ENCODE measurements around the gene LRMDA.
"Not testable (repeated sequence)": the region's sequence is repeated elsewhere in the genome, so short reads cannot be mapped to it uniquely, and the experiment has no call there.

Gene LRMDA

DNA sequence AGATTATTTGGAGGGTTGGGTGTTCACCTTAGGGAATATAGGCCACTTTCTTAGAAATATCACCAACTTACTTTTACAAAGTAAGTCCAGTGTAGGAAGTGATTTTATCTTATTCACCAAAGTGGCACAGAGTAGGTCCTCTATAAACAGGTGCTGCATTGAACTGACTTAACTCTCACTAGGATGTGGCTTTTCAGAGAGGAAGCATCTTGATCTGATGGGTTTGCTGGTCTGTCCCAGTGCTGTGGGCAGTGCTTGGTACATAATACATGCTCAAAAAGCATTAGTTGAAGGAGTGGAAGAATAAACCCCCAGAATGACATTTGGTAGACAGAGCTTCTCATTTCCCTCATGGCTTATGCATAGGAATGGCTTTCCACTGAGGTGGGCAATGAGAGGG is 334.7 kb downstream of the LRMDA start:
- no peak for FAIRE-seq
- no peak for DNase-seq (ENCODE audit: low spot score)

DNA sequence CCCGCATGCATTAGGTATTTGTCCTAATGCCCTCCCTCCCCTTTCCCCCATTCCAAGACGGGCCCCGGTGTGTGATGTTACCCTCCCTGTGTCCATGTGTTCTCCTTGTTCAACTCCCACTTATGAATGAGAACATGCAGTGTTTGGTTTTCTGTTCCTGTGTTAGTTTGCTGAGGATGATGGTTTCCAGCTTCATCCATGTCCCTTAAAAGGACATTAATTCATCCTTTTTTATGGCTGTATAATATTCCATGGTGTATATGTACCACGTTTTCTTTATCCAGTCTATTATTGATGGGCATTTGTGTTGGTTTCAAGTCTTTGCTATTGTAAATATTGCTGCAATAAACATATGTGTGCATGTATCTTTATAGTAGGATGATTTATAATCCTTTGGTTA is 335.3 kb downstream of the LRMDA start:
- FAIRE-seq; DNase-seq (ENCODE audit: low spot score): not testable (repeated sequence)

DNA sequence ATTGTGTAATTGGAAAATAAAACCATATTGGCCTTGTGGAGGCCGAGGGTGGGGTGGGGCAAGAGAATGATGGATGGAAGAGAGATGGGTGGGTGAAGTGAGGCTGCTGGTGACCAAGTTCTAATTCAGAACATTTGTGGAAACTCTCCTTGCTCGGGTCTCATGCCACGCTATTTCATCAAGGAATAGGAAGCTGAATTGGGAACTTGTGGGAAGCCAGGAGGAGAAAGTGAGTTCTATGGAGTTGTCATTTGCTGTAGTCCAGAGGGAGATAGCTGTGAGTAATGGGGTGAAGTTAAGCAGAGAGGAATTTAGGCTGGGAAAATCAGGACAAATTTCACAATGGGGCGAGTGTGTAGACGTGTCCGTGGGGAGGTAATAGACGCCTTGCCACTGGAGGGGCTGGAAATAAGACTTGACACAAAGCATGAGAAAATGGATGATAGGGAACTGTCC is 339.2 kb downstream of the LRMDA start:
- FAIRE-seq, result no peak
- no peak for DNase-seq (ENCODE audit: low spot score)

DNA sequence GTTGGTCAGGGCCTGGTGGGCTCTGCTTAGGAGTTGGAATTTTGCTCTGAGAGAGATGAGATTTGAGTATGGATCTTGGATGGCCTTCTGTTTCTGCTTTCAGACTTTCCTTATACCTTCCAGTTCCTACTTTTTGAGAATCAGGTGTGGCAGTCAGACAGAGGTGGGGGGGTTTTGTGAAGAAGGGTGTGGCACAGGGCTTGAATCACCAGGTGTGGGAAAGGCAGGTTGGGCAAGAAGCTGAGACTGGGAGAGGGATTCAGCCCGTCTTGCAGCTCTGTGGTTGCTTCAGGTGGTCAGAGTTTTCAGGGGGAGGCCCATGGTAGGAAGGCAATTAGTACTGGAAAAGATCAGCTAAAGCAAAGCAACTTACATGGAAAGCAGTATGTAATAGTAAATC is 340.2 kb downstream of the LRMDA start:
- FAIRE-seq, result no peak
- DNase-seq (ENCODE audit: low spot score), result no peak

DNA sequence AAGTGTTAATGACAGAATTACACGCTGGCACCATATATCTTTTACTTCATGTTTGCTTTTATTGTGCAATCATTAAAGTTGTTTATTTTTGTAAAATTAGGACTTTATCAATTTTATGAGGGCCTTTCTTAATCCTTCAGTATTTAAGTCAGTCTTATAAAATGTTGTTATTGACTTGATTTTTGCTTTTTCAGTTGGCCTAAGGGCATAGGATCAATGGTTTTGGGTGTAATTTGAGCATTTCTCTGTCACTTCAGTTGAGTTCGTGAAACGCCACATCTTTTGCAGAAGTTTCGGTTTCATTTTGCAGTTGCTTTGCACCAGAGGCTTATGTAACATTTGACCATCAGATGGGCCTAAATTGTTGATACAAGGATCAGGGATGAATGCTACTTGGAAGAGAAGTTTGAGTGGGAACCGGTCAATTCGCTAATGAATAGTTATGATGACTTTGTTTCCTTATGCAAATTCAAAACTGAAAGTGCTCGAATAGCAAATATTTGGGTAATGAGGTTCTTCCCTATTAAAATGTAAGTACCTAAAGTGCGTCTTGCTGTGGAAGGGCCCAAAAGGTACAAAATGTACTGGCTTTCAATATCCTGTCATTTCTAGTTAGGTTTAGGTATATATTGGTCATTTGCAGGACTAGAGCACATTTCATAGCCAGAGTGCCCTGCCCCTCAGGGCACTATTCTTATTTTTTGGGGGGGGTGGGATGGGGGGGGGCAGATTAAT is 340.9 kb downstream of the LRMDA start:
- DNase-seq (ENCODE audit: low spot score) (no peak), FAIRE-seq (no peak)

DNA sequence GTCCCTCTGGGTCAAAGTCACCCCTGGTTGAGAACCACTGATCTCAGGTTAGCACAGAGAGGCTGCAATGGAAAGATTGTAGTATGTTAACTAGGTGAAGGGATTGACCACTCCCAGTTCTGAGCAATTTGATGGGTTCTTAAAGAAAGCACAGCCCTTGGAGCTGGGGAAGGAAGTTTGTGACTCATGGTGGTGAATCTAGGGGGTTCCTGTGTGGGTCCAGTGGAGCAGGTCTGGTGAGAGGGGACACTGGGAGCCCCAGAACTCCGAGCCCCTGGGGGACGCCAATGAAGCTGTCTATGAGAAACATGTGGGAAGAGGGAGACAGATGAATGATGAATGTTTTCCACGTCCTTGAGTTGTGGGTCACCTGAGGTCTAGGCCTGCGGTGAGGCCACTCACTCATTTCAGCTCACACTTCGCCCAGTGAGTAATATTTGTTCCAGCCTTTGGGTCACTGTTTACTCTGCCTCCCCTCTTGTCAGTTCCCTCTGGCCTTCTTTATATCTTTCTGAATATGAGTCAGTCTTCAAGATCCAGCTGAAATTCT is 341.9 kb downstream of the LRMDA start:
- FAIRE-seq, result no peak

DNA sequence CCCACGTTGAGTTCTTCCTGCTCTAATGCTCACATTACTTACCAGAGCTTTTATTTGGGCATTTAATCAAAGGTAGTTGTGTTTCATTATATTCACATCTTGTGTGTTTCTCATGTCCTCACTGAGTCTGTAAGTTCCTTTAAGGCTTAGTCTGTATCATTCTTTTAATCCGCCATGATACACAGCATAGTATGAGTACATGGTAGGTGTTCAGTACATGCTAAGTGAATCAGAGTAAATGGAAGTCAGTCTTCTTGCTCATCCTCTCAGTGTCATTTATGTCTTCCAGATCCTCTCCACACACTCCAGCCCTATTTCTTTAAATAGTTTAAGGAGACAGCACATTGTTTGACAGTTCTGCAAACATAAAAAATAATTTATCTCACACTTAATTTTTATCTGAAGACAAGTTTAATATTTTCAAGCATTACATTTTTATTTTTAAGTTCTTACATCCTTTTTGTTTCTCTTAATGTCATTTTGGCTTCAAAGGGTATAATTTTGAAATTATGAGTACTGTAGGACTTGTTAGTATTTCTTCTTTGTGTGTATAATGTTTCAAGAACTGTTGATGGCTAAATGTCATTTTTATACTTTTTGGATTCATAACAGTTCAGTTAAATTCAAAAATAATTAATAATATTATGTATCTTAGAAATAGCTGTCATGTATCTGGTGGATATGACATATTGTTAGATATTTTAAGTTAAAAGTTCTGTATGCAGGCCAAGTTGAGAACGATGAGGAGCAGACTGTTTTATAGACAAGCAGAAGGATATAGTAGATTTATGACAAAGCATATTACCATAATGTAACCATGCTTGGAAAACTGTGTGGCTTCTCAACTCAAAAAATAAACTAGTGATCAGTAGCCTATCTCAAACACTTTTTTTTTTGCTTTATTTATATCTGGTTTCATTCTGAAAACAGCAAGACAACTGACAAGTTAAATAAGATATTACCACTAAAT is 342.7 kb downstream of the LRMDA start:
- no peak for FAIRE-seq
- DNase-seq (ENCODE audit: low spot score), result no peak

More for the DNA sequence above, 341.9 kb downstream of the LRMDA start:
- peak; percentile 56 for DNase-seq (ENCODE audit: low spot score)

DNA sequence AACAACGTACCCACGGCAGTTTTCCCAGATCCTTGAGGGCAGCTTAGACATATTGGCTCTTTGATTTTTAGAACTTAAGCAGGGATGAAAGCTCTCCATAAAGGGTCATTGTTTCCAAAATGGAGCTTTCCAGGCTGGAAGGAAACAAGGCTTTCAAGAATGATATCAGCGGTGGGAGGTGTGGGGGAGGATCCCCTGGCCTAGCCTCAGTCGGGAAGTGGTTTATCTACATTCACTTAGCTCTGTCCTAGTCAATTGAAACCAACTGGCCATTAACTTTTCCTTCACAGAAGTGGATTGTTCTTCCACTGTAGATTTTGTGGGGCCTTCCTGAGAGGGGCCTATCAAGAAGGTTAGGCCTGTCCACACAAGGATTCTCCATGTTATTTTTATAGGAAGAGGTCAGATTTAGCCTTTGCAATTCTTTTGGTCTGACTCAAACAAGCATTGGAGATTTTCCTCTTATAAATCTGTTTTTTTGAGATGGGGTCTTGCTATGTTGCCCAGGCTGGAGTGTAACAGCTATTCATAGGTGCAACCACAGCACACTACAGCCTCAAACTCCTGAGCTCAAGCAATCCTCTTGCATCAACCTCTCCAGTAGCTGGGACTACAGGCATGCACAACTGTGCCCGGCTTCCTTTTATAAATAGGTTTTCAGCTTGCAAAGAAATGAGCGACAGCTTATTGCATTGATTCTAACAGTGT is 343.5 kb downstream of the LRMDA start:
- no peak for DNase-seq (ENCODE audit: low spot score)
- no peak for FAIRE-seq

DNA sequence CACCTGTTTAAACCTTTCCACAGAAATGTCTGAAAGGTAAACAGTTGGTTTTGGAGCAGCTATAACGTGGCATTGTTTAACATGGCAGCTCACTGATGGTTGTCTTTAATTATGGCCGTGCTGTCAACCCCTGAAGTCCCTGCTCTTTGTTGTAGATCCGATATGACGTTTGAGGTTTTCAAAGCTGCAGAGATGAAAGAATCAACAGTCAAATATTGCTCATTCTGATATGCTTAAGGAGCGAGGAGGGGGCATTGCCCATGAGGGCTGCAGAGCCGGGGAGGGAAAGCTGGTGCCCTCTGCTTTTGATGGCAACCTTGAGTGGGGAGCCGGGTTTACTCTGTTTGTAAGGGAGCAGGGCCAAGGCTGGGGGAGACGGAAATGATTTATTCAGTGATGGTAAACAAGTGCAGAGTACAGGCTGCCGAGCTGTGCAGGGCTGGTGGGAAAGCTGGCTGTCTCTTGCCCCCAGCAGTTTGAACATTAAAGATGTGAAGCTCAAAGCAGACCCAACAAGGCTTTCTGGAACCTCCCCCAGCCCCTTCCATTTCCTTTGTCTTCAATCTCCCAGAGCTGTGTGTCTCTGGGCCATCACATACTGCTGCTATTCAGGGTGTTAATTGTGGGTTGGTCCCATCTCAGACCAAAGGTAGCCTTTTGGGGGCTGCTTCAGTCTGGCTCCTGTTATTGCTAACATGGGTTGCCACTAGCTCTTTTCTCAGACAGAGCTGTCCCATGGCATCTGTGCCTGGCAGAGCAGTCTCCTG is 345.5 kb downstream of the LRMDA start:
- DNase-seq (ENCODE audit: low spot score), result no peak
- no peak for FAIRE-seq

DNA sequence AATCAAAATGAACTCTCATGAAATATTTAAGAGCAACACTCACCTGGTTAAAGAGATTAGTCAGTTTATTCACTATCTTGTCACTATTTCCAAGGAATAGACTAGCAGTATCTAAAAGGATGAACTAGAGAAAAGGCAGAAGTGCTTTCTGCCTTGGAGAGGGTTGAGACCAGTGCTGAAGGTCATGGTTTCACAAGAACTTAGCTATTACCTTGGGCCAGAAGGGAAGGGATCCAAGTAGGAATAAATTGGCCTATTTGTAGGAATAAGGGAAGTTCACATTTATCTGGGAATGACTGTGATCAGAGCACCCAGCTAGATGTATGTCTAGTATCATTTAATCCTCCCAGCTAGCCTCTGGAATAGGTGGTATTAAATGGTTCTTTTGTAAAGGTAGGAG is 347.2 kb downstream of the LRMDA start:
- FAIRE-seq, result peak; percentile 35
- no peak for DNase-seq (ENCODE audit: low spot score)

DNA sequence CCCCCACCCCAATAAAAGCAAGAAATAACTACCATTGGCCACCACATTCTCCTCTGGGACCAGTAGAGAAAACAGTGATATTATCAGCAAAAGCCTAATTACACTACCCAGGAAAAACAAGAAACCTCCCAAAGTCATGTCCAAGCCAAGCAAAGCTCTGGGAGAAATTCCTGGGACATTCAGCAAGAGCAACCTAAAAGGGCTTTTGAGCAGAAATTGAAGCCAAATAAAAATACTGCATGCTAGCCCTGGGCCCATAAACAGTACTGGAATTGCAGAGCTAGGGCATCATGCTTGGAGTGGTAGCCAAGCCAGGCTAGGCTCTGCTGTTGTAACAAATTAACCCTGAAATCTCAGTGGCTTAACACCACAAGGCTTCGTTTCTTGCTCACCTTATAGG is 347.9 kb downstream of the LRMDA start:
- FAIRE-seq, result no peak
- DNase-seq (ENCODE audit: low spot score), result no peak

DNA sequence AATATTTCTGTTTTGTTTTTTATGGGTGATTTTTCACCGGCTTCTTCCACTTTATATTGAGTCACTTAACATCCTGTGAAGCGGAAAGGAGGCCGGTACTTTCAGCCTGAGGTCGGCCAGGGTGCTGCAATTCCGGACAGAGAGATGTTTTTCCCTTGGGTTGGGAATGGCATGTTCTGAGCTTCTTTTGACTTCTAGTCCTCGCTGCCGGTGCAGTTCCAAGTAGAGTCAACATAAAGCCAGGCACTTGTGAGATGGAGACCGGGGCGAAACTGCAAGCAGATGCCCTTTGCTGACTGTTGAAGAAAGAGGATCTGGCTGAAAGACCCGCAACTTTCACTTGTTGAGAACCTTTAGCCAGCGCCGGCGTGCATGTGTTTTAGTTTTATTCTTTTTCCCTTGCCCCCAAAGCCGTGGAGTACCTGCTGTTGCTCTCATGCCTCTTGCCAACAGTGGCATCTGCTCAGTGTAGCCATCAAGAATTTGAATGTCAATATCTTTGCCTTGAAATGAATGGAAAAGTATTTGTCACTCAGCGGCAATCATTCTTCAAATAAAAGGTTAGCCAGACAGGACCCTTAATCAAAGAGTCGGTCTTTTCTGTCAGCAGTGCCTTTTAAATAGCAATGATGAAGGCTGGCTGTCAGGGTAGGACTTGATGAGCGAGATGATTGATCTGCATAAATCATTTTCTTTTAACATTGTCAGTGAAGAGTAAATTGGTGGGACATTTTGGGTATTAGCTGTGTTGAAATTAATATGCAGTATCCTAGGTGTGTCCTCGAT is 351.2 kb downstream of the LRMDA start:
- DNase-seq (ENCODE audit: low spot score) (no peak), FAIRE-seq (no peak)

DNA sequence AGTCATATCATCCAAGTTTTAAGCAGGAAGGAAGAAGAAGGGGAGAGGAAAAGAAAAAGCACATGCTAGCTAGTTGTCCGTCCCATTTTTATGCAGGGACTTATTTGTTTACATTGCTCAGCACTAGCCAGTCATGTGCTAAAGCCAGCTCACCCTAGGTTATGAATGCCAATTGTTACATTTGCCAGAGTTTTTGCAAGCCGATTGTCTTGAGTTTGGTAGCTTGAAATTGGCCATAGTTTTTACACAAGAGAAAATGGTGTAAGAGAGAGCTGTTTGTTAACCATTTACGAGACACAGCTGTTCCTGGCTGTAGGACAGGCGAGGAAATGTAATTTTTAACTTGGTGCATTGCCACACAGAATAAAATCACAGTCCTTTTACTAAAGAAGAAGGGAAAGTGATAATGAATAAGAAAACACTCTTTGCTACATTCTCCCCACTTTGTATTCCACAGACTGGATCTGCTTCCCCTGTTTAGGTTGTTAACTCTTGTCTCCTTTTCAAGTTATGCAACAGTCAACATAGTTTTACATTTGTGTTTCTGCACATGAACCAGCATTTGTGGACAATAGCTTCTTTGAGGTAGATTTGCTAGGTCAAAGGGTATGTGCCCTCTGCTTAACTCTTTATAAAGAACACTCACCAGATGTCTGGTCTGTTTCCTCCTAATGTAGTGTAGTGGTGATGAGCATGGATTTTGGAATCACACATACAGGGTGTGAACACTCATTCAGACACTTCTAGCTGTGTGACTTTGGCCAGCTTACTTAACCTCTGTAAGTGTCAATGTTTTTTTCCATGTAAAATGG is 357.2 kb downstream of the LRMDA start:
- FAIRE-seq, result peak; percentile 56
- DNase-seq (ENCODE audit: low spot score), result no peak

DNA sequence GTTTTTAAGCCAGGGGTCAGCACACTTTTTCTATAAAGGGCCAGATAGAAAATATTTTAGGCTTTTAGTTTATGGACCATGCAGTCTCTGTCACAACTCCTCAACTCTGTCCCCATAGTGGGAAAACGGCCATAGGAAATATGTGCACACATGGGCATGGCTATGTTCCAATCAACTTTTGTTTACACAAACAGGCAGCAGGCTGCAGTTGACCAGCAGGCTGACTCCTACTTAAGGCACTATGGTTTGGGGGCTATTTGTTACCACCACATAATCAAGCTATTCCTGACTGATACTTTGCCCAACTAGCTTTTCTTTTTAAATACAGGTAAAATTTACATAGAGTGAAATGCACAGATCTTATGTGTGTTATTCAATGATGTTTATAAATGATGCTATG is 362.4 kb downstream of the LRMDA start:
- DNase-seq (ENCODE audit: low spot score), result no peak
- no peak for FAIRE-seq

DNA sequence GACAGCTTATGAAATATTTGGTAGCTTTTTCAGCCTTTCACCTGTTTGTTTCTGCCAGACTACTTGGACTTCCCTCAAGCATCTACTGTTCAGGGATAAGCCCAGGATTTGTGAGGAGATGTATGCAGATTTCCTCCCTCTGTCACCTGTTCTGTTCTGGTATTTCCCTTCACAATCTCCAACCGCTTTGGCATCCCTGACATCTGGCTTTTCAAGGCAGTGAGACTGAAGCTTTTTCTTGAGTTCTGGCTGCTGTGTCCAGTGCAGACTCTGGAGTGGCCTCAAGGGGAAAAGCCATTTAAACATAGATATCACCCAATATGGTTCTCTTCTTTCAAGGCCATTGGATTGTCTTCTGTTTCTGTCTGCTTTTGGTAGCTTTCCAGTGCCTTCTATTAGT is 369.7 kb downstream of the LRMDA start:
- DNase-seq (ENCODE audit: low spot score), result no peak
- no peak for FAIRE-seq

DNA sequence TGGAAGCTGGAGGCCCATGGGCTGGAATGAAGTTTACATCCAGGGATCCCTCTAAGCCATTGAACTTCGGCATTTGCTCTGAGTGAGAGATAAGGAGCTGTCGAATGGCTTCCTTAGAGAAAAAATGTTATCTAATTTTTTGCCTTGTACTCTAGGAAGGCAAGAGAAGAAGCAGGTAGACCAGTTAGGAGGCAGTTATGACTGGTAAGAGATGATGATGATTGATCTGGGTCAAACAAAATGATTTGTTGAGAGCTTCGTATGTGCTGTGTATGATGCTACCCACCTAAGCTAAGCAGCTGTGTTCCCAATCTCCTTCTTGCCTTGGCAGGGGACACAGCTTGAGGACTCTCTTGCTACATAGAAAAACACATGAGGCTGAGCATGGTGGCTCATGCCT is 370.2 kb downstream of the LRMDA start:
- FAIRE-seq, result no peak
- DNase-seq (ENCODE audit: low spot score), result no peak

DNA sequence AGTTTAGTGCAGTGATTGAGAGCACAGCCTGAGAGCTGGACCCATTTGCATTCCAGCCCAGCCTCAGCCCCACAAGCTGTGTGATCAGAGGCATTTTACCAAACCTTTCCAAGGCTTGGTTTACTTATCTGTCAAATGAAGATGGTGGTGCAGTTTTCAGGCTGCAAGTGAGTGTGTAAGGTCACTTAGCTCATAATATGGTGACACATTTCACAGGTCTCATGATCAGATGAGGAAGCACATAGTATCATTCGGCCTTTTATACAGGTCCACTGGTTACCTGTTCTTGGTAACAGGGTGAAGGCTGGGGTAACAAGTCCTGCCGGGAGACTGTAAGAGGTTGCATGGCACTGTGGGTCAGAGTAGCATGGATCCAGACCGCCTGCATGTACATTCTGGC is 371.7 kb downstream of the LRMDA start:
- DNase-seq (ENCODE audit: low spot score) (no peak), FAIRE-seq (no peak)

DNA sequence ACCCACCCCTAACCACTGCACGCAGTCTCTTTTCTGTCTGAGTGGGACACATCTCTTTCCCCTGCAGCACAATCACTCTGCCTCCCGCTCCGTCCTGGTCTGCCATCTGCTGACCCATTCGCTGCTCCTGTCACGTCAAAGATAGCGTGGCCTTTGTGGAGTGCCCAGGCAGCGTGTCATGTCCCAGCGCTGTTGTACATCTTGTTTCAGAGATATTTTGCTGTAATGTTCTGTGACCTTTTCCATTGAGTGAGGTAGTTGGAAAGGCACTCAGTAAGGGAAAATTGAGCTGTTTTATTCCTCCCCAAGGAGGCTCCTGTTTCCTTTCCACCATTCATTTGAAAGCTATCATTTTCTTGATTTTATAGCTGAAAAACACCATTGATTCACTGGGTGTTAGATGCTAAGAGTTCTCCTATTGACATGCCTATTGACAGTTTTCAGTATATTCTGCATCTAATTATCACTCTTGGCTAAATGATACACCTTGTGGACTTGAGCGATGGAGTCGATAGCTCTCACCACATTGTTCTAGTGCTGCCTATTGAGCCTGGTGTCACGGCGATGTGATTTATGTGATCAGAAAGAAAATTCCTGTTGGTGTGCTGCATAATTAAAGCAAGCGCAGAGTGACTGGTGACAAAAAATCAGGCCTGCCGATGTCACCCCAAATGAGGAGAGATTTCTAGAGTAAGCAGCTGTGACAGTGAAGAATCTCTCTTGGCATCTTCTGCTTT is 372.6 kb downstream of the LRMDA start:
- FAIRE-seq (peak; percentile 35), DNase-seq (ENCODE audit: low spot score) (no peak)

Data from urothelium cell line (cell line).